HEK293T (cell line): ENCODE data around the gene MGMT.

Experiments
- HDGF ChIP-seq: fragments of 450-650 bp; IDR thresholded peaks from 2 replicates; pipeline ENCODE4 v1.6.1; 2017; ENCODE audit warnings: antibody characterized with exemption, borderline replicate concordance
- PKNOX1 ChIP-seq: fragments of 450-650 bp; IDR thresholded peaks from 2 replicates; pipeline ENCODE4 v1.6.1; 2016
- ZNF384 ChIP-seq: fragments of 450-650 bp; IDR thresholded peaks from 2 replicates; pipeline ENCODE4 v1.6.1; 2016

- TF ChIP-seq PKNOX1, result no peak
- TF ChIP-seq ZNF384, result no peak
- TF ChIP-seq HDGF, result no peak
Measured at GRCh38 chr10:129521161-129522025, 54.4 kb downstream of the MGMT start.
